Measurements from ENCODE around the gene ZNF480.

DNA sequence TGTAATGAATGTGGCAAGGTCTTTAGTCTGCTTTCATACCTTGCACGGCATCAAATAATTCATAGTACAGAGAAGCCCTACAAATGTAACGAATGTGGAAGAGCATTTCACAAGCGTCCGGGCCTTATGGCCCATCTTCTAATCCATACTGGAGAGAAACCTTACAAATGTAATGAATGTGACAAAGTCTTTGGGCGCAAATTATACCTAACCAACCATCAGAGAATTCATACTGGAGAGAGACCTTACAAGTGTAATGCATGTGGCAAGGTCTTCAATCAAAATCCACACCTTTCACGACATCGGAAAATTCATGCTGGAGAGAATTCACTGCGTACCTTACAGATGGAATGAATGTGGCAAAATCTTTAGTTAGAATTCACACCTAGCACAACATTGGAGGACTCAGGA lies 69.5 kb downstream of the ZNF480 start:
- TF ChIP-seq, protein P1, sequence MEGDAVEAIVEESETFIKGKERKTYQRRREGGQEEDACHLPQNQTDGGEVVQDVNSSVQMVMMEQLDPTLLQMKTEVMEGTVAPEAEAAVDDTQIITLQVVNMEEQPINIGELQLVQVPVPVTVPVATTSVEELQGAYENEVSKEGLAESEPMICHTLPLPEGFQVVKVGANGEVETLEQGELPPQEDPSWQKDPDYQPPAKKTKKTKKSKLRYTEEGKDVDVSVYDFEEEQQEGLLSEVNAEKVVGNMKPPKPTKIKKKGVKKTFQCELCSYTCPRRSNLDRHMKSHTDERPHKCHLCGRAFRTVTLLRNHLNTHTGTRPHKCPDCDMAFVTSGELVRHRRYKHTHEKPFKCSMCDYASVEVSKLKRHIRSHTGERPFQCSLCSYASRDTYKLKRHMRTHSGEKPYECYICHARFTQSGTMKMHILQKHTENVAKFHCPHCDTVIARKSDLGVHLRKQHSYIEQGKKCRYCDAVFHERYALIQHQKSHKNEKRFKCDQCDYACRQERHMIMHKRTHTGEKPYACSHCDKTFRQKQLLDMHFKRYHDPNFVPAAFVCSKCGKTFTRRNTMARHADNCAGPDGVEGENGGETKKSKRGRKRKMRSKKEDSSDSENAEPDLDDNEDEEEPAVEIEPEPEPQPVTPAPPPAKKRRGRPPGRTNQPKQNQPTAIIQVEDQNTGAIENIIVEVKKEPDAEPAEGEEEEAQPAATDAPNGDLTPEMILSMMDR (conservative IDR thresholded peaks at IDR 0.05 in 1 of 2, IDR thresholded peaks at IDR 0.05 in 1 of 2; ENCODE audit: extremely low read depth in 1 of 2, insufficient read depth in 1 of 2, low read depth in 1 of 2, low read length in 2 of 2) = no peak
- TF ChIP-seq EZH2 (IDR thresholded peaks at IDR 0.05; ENCODE audit: borderline replicate concordance, low read length) = no peak
